HG03565 (cell line): ENCODE results near the gene NDFIP2.
A peak's percentile ranks its signal among the peaks of the same experiment; 100 is the strongest.

Experiments used
- ATAC-seq: cut with Tn5 transposase; IDR thresholded peaks from one replicate; pipeline ENCODE4 v1.9.1; 2021; ENCODE audit warnings: mild to moderate bottlenecking, moderate library complexity; ENCODE audit not compliant: unreplicated experiment

The NDFIP2 gene, protein sequence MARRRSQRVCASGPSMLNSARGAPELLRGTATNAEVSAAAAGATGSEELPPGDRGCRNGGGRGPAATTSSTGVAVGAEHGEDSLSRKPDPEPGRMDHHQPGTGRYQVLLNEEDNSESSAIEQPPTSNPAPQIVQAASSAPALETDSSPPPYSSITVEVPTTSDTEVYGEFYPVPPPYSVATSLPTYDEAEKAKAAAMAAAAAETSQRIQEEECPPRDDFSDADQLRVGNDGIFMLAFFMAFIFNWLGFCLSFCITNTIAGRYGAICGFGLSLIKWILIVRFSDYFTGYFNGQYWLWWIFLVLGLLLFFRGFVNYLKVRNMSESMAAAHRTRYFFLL

GRCh38 chr13:79480954-79481684 is at the start of gene NDFIP2:
TSS of gene NDFIP2 (plus strand) at chr13:79481155. CDS start at chr13:79481204, 49 bp downstream.
- ATAC-seq: peak; percentile 82

- ATAC-seq: no peak
These were observed 48.9 kb upstream of the NDFIP2 start for GRCh38 chr13:79432086-79432485.

DNA sequence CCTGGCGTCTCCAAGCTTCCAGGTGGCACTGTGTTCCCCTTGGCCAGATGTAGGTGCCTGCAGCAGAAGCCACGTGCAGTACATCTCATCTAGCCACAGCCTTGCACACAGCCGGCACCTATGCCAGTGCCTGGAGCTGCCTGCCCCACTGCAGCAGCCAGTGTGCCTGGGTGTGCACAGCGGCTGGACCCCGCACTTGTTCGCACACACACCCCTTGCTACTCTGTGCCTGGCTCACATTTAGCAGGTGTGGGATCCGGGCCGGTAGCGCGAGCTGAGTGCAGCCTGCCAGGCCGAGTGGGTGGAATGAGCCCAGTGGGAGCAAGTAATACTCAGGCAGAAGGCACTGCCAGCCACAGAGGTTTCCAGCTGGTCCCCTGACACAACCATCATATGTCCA is 48.0 kb upstream of the NDFIP2 start:
- ATAC-seq: no peak

GRCh38 chr13:79434556-79434955 is 46.4 kb upstream of the NDFIP2 start:
- ATAC-seq: no peak

DNA sequence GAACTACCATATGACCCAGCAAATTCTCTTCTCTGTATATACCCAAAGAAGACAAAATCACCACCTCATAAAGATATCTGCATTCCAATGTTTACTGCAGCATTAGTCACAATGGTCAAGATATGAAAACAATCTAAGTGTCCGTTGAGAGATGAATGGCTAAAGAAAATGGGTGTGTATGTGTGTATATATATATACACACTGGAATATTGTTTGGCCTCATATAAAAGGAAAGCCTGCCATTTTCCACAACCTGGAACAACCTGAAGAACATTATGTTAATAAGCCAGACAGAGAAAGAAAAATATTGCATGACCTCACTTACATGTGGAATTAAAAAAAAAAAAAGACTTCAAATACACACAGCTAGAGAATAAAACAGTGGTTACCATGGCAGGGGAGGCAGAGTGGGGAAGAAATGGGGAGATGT is 45.4 kb upstream of the NDFIP2 start:
- ATAC-seq: no peak

DNA sequence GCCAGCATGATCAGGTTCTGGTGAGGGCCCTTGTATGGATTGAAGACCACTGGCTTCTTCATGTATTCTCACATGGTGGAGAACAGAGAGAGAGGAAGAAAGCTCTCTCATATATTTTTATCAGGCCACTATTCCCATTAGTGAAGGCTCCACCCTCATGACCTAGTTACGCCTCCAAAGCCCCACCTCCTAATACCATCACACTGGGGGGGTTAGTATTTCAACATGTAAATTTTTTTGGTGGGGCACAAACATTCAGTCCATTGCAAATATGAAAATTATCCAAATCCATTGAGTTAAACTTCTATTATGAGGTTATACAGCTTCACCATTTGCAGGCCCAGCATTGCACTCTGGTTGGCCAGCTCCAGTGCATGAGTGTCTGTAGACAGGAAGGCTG is 41.7 kb upstream of the NDFIP2 start:
- no peak for ATAC-seq

DNA sequence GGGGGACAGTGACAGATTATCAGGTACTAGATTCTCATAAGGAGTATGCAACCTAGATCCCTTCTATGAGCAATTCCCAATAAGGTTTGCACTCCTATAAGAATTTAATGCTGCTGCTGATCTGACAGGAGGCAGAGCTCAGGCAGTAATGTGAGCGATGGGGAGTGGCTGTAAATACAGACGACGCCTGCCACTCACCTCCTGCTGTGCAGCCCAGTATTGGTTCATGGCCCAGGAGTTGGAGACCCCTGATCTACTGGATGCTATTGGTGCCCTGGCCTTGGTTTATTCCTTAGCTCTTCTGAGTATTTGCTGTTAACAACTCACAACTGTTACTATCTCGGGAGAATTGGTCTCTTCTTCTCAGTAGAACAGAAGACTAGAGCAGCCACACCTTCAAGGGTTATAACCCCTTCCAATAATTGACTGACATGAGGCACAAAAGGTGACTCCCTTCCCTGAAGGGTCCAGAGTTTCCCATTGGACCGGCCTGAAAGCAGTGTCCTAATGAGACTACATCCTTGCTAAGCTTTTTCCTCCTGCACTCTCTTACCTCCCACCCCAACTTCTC is 39.9 kb upstream of the NDFIP2 start:
- ATAC-seq: no peak

DNA sequence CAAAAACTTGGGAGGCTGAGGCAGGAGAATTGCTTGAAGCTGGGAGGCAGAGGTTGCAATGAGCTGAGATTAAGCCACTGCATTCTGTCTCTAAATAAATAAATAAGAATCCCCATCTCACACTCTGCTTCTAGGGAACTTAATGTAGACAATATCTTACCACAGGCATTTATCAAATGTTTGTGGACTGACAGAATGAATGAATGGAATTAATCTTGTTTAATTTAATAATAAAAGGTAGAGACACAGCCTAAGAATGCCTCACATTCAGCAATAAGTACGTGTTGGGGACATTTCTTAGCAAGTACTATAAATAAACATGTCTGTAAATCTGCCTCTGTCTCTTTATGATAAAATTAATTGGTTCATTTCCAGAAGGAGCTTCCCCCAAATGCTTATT is 38.7 kb upstream of the NDFIP2 start:
- no peak for ATAC-seq

DNA sequence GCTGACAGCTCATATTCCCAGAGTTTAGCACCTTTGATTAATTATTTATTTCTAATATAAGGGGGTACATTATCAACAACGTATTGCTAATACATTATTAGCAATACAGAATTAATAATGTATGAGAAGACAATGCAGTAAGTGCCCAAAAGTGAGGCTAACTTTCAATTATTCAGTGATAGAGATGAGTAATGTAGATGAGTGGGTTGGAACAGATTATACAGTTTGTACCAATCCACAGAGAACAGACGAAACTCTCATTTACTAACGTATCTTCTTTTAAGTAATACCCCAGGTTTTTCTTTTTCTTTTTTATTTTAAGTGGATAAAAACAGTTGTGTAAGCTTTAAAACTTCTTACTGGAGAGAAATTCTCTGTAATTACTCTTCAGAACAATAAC is 38.2 kb upstream of the NDFIP2 start:
- ATAC-seq: no peak

- no peak for ATAC-seq
These were observed 34.8 kb upstream of the NDFIP2 start for GRCh38 chr13:79445968-79446645.

- no peak for ATAC-seq
These were observed 33.8 kb upstream of the NDFIP2 start for GRCh38 chr13:79447141-79447540.

GRCh38 chr13:79447741-79448140 is 33.2 kb upstream of the NDFIP2 start:
- ATAC-seq: no peak

DNA sequence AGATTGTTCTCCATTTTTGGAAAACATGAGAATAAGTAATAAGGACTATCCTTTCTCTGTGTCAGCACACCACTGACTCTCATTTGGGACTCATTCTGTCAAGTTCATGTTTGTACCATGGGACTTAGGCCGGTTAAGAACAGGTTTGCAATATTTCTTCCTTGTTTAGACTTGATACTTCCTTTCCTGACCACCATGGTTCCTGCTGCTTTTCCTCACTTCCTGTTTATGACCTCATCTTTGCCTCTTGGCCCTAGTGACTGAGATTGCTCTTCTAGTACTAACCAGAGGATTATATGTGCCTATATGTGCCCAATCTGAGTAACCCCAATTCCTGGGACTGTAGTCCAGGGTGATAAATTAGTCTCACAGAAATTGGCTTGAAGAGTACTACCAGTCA is 32.5 kb upstream of the NDFIP2 start:
- no peak for ATAC-seq

GRCh38 chr13:79450110-79450509 is 30.8 kb upstream of the NDFIP2 start:
- no peak for ATAC-seq

DNA sequence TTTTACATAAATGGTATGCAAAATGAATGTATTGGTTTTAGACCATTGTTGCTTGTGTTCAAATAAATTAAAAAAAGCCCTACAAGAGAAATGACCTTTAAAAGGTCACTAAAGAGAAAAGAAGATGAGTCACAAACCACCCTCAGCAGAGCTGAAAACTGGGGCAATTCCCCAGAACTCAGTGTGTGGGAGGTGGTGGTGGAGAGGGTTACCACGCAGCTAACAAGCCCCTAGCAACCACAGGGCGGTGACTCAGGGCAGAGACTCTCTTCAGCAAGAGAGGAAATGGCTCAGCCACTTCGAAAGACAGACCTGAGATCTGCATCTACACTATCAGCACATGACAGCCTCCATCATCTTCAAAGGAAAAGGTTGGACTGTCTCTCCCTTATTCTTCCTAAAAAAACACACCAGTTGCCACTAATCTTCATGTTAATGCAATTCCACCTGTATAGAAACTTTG is 29.4 kb upstream of the NDFIP2 start:
- ATAC-seq: peak; percentile 99

DNA sequence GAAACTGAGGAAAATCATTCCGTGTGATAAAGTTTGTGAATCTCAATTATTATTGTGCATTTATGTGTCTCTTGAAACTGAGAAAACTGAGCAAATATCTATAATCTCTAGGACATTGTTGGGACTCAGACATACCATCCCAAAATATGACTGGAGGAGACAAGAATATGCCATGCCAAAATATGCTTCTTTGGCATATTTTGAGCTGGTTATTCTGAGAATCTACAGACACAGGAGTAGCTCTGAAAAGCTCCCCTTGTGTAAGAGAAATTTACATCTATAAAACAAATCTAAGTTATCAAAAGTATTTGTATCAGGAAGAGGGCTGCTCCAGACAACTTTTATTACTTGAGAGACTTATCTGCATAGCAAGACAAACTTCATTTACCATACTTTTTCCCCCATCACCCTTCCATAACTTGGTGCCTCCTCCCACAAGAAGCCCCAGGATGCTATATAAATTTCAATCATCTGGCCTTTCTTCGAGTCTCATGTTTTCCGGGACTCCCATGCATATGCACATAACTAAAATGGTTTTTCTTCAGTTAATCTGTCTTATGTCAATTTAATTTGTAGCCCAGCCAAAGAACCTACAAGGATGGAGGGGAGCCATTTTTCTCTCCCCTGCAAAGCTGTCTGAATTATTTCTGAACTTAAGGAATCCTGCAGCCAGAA is 28.6 kb upstream of the NDFIP2 start:
- ATAC-seq: no peak

DNA sequence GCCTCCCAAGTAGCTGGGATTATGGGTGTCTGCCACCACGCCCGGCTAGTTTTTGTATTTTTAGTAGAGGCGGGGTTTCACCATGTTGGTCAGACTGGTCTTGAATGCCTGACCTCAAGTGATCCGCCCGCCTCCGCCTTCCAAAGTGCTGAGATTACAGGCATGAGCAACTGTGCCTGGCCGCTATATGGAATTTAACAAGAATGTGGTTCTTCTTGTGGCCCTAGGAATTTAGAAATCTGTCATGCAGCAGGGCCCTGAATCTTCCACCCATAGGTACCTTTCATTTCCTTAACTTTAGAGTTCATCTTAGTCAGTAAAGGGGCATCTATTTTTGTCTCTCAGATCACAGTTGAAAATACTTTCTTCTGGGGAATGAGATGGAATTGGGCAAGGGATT is 25.6 kb upstream of the NDFIP2 start:
- ATAC-seq: no peak

GRCh38 chr13:79456051-79456450 is 24.9 kb upstream of the NDFIP2 start:
- ATAC-seq: no peak

DNA sequence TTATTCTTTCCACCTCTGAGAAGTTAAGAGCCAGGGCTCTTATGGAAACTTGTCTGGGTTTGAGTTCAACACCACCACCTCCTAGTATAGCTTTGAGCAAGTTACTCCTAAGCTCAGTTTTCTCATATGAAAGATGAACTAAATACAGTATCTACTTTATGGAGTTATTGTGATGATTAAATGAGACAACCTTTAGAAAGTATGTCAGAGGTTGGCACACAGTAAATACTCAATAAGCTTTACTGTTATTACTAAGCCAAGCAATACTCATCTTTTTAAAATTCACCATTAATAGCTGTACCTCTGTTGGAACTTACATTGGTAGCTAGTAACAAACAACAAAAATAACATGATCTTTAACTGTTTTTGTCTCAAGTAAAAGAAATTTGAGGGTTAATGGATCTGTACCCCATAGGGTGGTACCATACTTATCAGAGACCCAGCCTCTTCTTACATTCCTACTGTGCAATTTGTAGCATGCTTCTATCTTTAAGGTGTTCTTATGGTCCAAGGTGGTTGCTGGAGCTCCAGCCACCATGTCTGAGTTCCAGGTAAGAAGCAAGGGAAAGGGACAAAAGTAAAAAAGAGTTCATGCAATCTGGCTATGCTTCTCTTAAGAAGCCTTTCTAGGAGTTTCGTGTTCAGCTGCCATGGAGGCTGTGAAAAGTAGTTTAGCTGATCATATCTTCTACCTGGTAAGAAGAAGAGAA is 24.1 kb upstream of the NDFIP2 start:
- ATAC-seq: no peak

DNA sequence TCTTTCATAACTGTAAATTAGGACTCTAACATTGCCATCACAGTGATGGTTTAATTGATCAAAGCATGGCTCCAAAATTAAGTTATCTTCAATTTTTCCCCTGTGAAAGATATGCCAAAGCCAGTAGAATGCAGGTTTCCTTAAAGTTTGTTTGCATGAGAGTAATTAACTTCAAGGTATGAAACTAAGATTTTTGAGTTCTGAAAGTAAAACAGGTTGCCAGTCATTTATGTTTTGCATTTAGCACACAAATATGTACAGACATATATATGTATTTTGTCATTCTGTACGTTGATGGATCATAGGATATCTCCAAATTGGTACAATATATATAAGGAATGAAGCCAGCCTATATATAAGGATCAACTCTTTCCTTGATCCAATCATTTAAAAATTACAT is 23.6 kb upstream of the NDFIP2 start:
- no peak for ATAC-seq
